GM18526 (cell line): ENCODE data around the gene TMEM30A.

ENCODE experiments used
- POLR2A ChIP-seq: IDR thresholded peaks from 3 replicates; pipeline ENCODE4 v1.6.1; 2011; ENCODE audit not compliant: insufficient read length; ENCODE audit errors: extremely low read depth

TMEM30A gene

GRCh38 chr6:75213732-75214131, 70.9 kb downstream of the TMEM30A start:
- TF ChIP-seq POLR2A: no peak

GRCh38 chr6:75213112-75213511, 71.5 kb downstream of the TMEM30A start:
- no peak for TF ChIP-seq POLR2A

GRCh38 chr6:75211920-75212590, 72.5 kb downstream of the TMEM30A start:
- TF ChIP-seq POLR2A: no peak

DNA sequence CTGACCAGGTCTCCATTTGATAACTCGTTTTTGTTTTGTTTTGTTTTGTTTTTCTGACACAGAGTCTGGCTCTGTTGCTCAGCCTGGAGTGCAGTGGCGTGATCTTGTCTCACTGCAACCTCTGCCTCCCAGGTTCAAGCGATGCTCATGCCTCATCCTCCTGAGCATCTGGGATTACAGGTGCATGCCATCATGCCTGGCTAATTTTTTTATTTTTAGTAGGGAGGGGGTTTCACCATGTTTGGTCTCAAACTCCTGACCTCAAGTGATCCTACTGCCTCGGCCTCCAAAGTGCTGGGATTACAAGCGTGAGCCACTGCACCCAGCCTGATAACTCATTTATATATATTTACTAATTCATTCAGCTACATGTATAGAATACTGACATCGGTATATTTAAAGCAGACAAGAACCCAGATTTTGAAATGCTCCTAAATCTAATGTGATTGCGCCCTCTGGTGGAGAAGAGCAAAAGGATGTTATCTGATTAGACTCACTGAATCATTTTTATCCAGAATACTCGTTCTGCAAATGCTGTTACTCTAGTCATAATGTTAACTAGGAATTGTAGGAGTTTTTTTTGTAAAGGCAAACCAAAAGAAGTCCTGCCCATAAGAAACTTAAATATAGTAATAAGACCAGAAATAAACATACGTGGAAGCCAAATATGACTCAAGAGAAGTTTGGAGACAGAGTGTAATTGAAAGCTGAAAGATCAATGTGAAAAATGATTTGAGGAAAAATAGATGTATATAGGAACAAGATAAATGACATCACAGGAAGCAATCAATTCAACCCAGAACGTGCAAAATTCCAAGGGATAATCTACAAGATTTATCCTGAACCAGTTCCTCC, 73.5 kb downstream of the TMEM30A start:
- TF ChIP-seq POLR2A: no peak

GRCh38 chr6:75209184-75209723, 75.3 kb downstream of the TMEM30A start:
- TF ChIP-seq POLR2A: no peak

- no peak for TF ChIP-seq POLR2A
Observed at GRCh38 chr6:75208298-75209183, 76.1 kb downstream of the TMEM30A start.

GRCh38 chr6:75206576-75207342, 77.8 kb downstream of the TMEM30A start:
- TF ChIP-seq POLR2A: no peak

DNA sequence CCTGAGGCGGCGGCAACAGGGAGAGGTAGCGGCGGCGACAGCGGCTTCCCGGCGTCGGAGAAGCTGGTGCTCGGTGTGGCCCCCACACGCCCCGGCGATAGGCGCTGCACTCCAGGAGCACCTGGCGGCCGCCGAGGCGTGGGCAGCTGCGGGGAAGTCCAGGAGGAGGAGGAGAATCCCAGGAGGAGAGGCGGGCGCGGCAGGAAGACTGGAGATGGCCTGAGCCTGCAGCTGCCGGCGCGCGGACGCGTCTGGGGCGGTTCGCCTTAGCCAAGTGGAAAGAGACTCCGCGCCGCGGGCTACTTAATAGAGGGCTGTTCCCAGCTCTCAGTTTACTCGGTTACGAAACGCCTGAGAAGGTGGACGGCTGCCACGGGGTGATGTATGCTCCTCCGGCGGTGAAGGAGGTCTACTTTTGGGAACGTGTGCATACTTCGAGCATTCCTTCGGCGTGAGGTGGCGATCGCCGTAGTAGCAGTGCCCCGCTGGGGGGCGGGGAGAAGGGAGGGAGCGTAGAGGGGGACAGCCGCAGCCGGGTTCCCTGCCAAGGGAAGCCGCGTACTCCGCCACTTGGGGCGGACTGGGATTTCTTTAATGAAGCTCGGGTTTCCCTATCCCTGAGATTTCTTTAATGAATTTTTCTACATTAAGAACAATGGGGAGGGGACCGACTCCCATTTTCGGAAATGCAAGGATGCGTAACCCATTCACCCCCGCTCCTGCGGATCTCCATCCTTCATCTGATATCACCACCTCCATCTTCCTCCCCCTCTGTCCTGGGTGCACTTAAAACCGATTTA, 78.6 kb downstream of the TMEM30A start, which contains the start of gene COL12A1:
TSS of gene COL12A1 (minus strand) at position 278 of the 800 bp plus-strand sequence. CDS start 3,261 bp downstream, outside the sequence.
- TF ChIP-seq POLR2A: no peak

GRCh38 chr6:75204959-75205775, 79.4 kb downstream of the TMEM30A start:
- TF ChIP-seq POLR2A: no peak

GRCh38 chr6:75204217-75204958, 80.2 kb downstream of the TMEM30A start:
- no peak for TF ChIP-seq POLR2A

- TF ChIP-seq POLR2A: no peak
Observed at GRCh38 chr6:75203721-75204120, 80.9 kb downstream of the TMEM30A start.
